Body of pancreas (tissue), 4 donors: Measurements from ENCODE around the gene XRCC4.

Experiments
- POLR2A ChIP-seq, 3 donors: fragments of 450-650 bp; IDR thresholded peaks; one replicate each; pipeline ENCODE4 v1.6.1; 2016; ENCODE audit warnings: antibody characterized with exemption in 3 of 3, mild to moderate bottlenecking in 2 of 3
- TF ChIP-seq, protein P1 (sequence below), 7 experiments: fragments of 450-650 bp in 4 of 7; fragments of 200-600 bp in 3 of 7; sonication (generic) in 3 of 7; IDR thresholded peaks; one replicate each; pipeline ENCODE4 v1.5.1; 2016 to 2019; ENCODE audit warnings: antibody characterized with exemption in 7 of 7

DNA sequence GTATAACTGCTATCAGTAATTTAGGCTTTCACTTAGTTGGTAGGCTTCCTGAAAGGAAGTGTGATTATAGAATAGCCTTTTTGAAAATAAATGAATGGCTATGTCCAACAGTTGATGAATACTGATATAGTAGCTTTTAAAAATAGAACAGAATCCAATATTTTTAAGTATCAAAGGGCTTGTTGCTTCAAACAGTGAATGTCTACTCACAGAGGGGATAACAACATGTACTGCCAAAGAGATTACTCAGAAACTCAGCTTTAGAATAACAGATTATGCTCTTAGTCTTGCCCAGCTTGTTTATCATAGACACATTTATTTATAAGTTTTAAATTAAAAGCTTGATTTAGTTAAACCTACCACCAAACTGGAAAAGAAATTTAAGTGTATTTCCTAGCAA lies 132.6 kb downstream of the XRCC4 start:
- TF ChIP-seq, protein P1, sequence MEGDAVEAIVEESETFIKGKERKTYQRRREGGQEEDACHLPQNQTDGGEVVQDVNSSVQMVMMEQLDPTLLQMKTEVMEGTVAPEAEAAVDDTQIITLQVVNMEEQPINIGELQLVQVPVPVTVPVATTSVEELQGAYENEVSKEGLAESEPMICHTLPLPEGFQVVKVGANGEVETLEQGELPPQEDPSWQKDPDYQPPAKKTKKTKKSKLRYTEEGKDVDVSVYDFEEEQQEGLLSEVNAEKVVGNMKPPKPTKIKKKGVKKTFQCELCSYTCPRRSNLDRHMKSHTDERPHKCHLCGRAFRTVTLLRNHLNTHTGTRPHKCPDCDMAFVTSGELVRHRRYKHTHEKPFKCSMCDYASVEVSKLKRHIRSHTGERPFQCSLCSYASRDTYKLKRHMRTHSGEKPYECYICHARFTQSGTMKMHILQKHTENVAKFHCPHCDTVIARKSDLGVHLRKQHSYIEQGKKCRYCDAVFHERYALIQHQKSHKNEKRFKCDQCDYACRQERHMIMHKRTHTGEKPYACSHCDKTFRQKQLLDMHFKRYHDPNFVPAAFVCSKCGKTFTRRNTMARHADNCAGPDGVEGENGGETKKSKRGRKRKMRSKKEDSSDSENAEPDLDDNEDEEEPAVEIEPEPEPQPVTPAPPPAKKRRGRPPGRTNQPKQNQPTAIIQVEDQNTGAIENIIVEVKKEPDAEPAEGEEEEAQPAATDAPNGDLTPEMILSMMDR (IDR thresholded peaks at IDR 0.05) = no peak
- TF ChIP-seq POLR2A (IDR thresholded peaks at IDR 0.05) = no peak
